SK-N-SH treated with all-trans-retinoic acid at 6 μM for 48 hours (cell line): ENCODE data around the gene BMERB1.

Experiments
- ARNTL ChIP-seq: fragments of 450-650 bp; formaldehyde crosslinking; IDR thresholded peaks from 2 replicates; pipeline ENCODE4 v1.5.0; 2020; ENCODE audit warnings: low read depth, mild to moderate bottlenecking, moderate library complexity, borderline replicate concordance
- BACH2 ChIP-seq: fragments of 250-450 bp; sonication (Bioruptor Pico); IDR thresholded peaks from 2 replicates; pipeline ENCODE4 v1.9.0; 2021; ENCODE audit warnings: mild to moderate bottlenecking, borderline replicate concordance
- OSR1 ChIP-seq: fragments of 250-450 bp; sonication (Bioruptor Pico); IDR thresholded peaks from 2 replicates; pipeline ENCODE4 v1.8.0; 2022; ENCODE audit warnings: moderate library complexity, mild to moderate bottlenecking, inconsistent platforms
- PPARA ChIP-seq: fragments of 250-450 bp; sonication (Bioruptor Pico); IDR thresholded peaks from 2 replicates; pipeline ENCODE4 v1.5.0; 2020; ENCODE audit warnings: mild to moderate bottlenecking, borderline replicate concordance
- RARB ChIP-seq: fragments of 250-450 bp; sonication (Bioruptor Pico); IDR thresholded peaks from 2 replicates; pipeline ENCODE4 v1.8.0; 2021; ENCODE audit warnings: mild to moderate bottlenecking, moderate library complexity
- SNAI2 ChIP-seq: fragments of 250-450 bp; sonication (Bioruptor Pico); IDR thresholded peaks from 2 replicates; pipeline ENCODE4 v1.5.0; 2020; ENCODE audit warnings: mild to moderate bottlenecking, moderate library complexity
- ZFP3 ChIP-seq: fragments of 250-450 bp; sonication (Bioruptor Pico); IDR thresholded peaks from 2 replicates; pipeline ENCODE4 v1.5.0; 2020; ENCODE audit warnings: mild to moderate bottlenecking, moderate library complexity
- ZFP30 ChIP-seq: fragments of 450-650 bp; formaldehyde crosslinking; IDR thresholded peaks from 2 replicates; pipeline ENCODE4 v1.5.0; 2022; ENCODE audit warnings: mild to moderate bottlenecking, moderate library complexity
- ZNF8 ChIP-seq: fragments of 450-650 bp; formaldehyde crosslinking; IDR thresholded peaks from 2 replicates; pipeline ENCODE4 v1.5.0; 2020; ENCODE audit warnings: mild to moderate bottlenecking, moderate library complexity
- TF ChIP-seq, protein P1 (sequence below): fragments of 250-450 bp; sonication (Bioruptor Pico); IDR thresholded peaks from 2 replicates; pipeline ENCODE4 v1.8.0; 2020; ENCODE audit warnings: mild to moderate bottlenecking, moderate library complexity, borderline replicate concordance
- TF ChIP-seq, protein P2 (sequence below): fragments of 250-450 bp; sonication (Bioruptor Pico); IDR thresholded peaks from 2 replicates; pipeline ENCODE4 v1.8.0; 2021; ENCODE audit warnings: low read depth, mild to moderate bottlenecking, moderate library complexity, borderline replicate concordance
- TF ChIP-seq, protein P3 (sequence below): fragments of 250-450 bp; sonication (Bioruptor Pico); IDR thresholded peaks from 2 replicates; pipeline ENCODE4 v1.5.1; 2021; ENCODE audit warnings: mild to moderate bottlenecking, moderate library complexity
- TF ChIP-seq, protein P4 (sequence below): fragments of 250-450 bp; sonication (Bioruptor Pico); IDR thresholded peaks from 2 replicates; pipeline ENCODE4 v1.5.0; 2020; ENCODE audit warnings: mild to moderate bottlenecking, moderate library complexity
- TF ChIP-seq, protein P5 (sequence below): fragments of 250-450 bp; sonication (Bioruptor Pico); IDR thresholded peaks from 2 replicates; pipeline ENCODE4 v1.5.1; 2020; ENCODE audit warnings: low read depth, mild to moderate bottlenecking, moderate library complexity

DNA sequence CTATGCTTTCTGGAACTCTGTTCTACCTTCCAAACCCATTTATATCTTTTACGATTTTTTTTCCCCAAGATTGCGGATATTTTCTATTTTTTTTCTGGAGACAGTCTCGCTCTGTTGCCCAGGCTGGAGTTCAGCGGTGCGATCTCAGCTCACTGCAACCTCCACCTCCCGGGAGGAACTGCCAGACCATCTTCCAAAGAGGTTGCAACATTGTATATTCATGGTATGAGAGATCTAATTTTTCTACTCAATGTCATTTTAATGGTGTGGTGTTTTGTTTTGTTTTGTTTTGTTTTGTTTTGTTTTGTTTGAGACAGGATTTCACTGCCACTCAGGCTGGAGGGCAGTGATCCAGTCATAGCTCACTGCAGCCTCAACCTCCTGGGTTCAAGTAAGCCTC is 8.5 kb upstream of the BMERB1 start:
- no peak for TF ChIP-seq SNAI2 (CRISPR knock-in tag)
- TF ChIP-seq, protein P1, sequence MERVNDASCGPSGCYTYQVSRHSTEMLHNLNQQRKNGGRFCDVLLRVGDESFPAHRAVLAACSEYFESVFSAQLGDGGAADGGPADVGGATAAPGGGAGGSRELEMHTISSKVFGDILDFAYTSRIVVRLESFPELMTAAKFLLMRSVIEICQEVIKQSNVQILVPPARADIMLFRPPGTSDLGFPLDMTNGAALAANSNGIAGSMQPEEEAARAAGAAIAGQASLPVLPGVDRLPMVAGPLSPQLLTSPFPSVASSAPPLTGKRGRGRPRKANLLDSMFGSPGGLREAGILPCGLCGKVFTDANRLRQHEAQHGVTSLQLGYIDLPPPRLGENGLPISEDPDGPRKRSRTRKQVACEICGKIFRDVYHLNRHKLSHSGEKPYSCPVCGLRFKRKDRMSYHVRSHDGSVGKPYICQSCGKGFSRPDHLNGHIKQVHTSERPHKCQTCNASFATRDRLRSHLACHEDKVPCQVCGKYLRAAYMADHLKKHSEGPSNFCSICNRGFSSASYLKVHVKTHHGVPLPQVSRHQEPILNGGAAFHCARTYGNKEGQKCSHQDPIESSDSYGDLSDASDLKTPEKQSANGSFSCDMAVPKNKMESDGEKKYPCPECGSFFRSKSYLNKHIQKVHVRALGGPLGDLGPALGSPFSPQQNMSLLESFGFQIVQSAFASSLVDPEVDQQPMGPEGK (CRISPR knock-in tag): no peak
- TF ChIP-seq ZNF8 (CRISPR knock-in tag): no peak
- no peak for TF ChIP-seq RARB (CRISPR knock-in tag)
- TF ChIP-seq, protein P2, sequence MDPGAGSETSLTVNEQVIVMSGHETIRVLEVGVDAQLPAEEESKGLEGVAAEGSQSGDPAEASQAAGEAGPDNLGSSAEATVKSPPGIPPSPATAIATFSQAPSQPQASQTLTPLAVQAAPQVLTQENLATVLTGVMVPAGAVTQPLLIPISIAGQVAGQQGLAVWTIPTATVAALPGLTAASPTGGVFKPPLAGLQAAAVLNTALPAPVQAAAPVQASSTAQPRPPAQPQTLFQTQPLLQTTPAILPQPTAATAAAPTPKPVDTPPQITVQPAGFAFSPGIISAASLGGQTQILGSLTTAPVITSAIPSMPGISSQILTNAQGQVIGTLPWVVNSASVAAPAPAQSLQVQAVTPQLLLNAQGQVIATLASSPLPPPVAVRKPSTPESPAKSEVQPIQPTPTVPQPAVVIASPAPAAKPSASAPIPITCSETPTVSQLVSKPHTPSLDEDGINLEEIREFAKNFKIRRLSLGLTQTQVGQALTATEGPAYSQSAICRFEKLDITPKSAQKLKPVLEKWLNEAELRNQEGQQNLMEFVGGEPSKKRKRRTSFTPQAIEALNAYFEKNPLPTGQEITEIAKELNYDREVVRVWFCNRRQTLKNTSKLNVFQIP (CRISPR knock-in tag): no peak
- no peak for TF ChIP-seq OSR1
- no peak for TF ChIP-seq PPARA (CRISPR knock-in tag)
- TF ChIP-seq, protein P3, sequence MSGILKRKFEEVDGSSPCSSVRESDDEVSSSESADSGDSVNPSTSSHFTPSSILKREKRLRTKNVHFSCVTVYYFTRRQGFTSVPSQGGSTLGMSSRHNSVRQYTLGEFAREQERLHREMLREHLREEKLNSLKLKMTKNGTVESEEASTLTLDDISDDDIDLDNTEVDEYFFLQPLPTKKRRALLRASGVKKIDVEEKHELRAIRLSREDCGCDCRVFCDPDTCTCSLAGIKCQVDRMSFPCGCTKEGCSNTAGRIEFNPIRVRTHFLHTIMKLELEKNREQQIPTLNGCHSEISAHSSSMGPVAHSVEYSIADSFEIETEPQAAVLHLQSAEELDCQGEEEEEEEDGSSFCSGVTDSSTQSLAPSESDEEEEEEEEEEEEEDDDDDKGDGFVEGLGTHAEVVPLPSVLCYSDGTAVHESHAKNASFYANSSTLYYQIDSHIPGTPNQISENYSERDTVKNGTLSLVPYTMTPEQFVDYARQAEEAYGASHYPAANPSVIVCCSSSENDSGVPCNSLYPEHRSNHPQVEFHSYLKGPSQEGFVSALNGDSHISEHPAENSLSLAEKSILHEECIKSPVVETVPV (CRISPR knock-in tag): no peak
- no peak for TF ChIP-seq ARNTL (CRISPR knock-in tag)
- no peak for TF ChIP-seq BACH2 (CRISPR knock-in tag)
- no peak for TF ChIP-seq ZFP3 (CRISPR knock-in tag)
- TF ChIP-seq, protein P4, sequence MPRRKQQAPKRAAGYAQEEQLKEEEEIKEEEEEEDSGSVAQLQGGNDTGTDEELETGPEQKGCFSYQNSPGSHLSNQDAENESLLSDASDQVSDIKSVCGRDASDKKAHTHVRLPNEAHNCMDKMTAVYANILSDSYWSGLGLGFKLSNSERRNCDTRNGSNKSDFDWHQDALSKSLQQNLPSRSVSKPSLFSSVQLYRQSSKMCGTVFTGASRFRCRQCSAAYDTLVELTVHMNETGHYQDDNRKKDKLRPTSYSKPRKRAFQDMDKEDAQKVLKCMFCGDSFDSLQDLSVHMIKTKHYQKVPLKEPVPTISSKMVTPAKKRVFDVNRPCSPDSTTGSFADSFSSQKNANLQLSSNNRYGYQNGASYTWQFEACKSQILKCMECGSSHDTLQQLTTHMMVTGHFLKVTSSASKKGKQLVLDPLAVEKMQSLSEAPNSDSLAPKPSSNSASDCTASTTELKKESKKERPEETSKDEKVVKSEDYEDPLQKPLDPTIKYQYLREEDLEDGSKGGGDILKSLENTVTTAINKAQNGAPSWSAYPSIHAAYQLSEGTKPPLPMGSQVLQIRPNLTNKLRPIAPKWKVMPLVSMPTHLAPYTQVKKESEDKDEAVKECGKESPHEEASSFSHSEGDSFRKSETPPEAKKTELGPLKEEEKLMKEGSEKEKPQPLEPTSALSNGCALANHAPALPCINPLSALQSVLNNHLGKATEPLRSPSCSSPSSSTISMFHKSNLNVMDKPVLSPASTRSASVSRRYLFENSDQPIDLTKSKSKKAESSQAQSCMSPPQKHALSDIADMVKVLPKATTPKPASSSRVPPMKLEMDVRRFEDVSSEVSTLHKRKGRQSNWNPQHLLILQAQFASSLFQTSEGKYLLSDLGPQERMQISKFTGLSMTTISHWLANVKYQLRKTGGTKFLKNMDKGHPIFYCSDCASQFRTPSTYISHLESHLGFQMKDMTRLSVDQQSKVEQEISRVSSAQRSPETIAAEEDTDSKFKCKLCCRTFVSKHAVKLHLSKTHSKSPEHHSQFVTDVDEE (CRISPR knock-in tag): no peak
- TF ChIP-seq, protein P5, sequence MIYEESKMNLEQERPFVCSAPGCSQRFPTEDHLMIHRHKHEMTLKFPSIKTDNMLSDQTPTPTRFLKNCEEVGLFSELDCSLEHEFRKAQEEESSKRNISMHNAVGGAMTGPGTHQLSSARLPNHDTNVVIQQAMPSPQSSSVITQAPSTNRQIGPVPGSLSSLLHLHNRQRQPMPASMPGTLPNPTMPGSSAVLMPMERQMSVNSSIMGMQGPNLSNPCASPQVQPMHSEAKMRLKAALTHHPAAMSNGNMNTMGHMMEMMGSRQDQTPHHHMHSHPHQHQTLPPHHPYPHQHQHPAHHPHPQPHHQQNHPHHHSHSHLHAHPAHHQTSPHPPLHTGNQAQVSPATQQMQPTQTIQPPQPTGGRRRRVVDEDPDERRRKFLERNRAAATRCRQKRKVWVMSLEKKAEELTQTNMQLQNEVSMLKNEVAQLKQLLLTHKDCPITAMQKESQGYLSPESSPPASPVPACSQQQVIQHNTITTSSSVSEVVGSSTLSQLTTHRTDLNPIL (CRISPR knock-in tag): no peak
- TF ChIP-seq ZFP30 (CRISPR knock-in tag): no peak
